ENCODE measurements around the gene CSNK2A1. TPM values are rescaled to one million over a fixed set of nuclear protein-coding genes. Genes with fewer than 3 reads are reported as not detected.

The CSNK2A1 gene
- total RNA-seq, 1 experiment from 2014 or later = 229 TPM

- Mint-ChIP-seq H3K9me3 (peaks cover 20 to 22% of the 10 kb centered on the region in 2 experiments), H3K4me1 (no peaks in the 10 kb centered on the region), H3K27me3 (ENCODE audit: low read depth) (peaks cover 13% of the 10 kb centered on the region), H3K4me3 (no peak overlapping the region), H3K27ac (0 out of 7 replicates have a peak overlapping the region, but pooled peaks of 1 of the 3 experiments have one; percentile 40), H3K36me3 (ENCODE audit: insufficient read depth in 1 of 3, low read depth in 3 of 3) (peaks cover 27 to 72% (median 45%) of the 10 kb centered on the region in 3 experiments; a peak in 6 of 7 replicates)
- Histone ChIP-seq H3K79me1 (ENCODE audit: insufficient read depth, low read depth, low read length, poor library complexity, severe bottlenecking) (peaks cover 4% of the 10 kb centered on the region), H3K4me2 (ENCODE audit: insufficient read depth, insufficient read length, low read length) (no peak overlapping the region), H3K56ac (ENCODE audit: insufficient read length, low read depth, low read length) (no peak overlapping the region), H2BK20ac (ENCODE audit: low read depth, low read length, poor library complexity, severe bottlenecking) (no peak overlapping the region), H4K5ac (ENCODE audit: insufficient read length, low read depth, low read length) (no peak overlapping the region), H4K8ac (replicated peaks; ENCODE audit: insufficient read length, low read depth, low read length) (no peak overlapping the region), H3T11ph (ENCODE audit: low read length) (no peak overlapping the region), H3K27me3 (ENCODE audit: insufficient read depth, low read length) (no peaks in the 10 kb centered on the region), H3K23me2 (ENCODE audit: insufficient read length, low read depth, low read length, poor library complexity, severe bottlenecking) (no peaks in the 10 kb centered on the region), H4K91ac (ENCODE audit: insufficient read length, low read depth, low read length) (no peak overlapping the region), H3K9ac (ENCODE audit: extremely low read depth, insufficient read length, low read length) (no peak overlapping the region), H4K20me1 (ENCODE audit: control insufficient read depth, insufficient read depth, insufficient read length) (no peaks in the 10 kb centered on the region), H3K4me1 (ENCODE audit: insufficient read depth, low read length) (no peaks in the 10 kb centered on the region), H3K18ac (ENCODE audit: insufficient read length, low read depth, low read length) (no peak overlapping the region), H2BK5ac (ENCODE audit: insufficient read length, low read length) (no peak overlapping the region), H2AK5ac (ENCODE audit: insufficient read length, low read length) (no peak overlapping the region), H2BK12ac (ENCODE audit: insufficient read length, low read depth, low read length) (no peak overlapping the region), H3K4ac (ENCODE audit: low read depth, low read length) (no peak overlapping the region), H3K23ac (ENCODE audit: insufficient read length, low read depth, low read length) (no peak overlapping the region), H2BK15ac (ENCODE audit: low read depth, low read length) (no peak overlapping the region), H3K14ac (ENCODE audit: insufficient read depth, low read length) (no peak overlapping the region), H3K27ac (ENCODE audit: insufficient read length, low read depth, low read length) (no peak overlapping the region), H3K9me3 (ENCODE audit: control insufficient read depth, low read depth, low read length) (peaks cover 20% of the 10 kb centered on the region), H2BK120ac (ENCODE audit: low read depth, low read length, poor library complexity, severe bottlenecking) (no peak overlapping the region), H3K79me2 (ENCODE audit: insufficient read depth, low read length) (no peaks in the 10 kb centered on the region), H2AFZ (ENCODE audit: low read length) (no peak overlapping the region)
- no CpG with 5 or more reads among the region's 6 CpGs for WGBS (ENCODE audit: extremely low coverage, insufficient read length, low lambda C conversion rate)
- no peak for TF ChIP-seq CTCF (conservative IDR thresholded peaks at IDR 0.05)
- no peak for DNase-seq
Observed at GRCh38 chr20:475463-476357, 67.9 kb downstream of the CSNK2A1 start.
